Duodenal mucosa (tissue), 2 donors: ENCODE results near the gene CMTM3.

Source experiments
- H3K27ac ChIP-seq: one replicate; pipeline ENCODE4 v1.7.0; 2013; ENCODE audit warnings: low read depth, low read length
- H3K27me3 ChIP-seq, 2 donors: one replicate each; pipeline ENCODE4 v1.7.0; 2013; ENCODE audit warnings: low read length in 2 of 2, control low read depth in 1 of 2; ENCODE audit not compliant: insufficient read depth in 2 of 2, control insufficient read depth in 1 of 2
- H3K36me3 ChIP-seq, 2 donors: one replicate each; pipeline ENCODE4 v1.7.0; 2013; ENCODE audit warnings: low read length in 2 of 2, control low read depth in 1 of 2; ENCODE audit not compliant: insufficient read depth in 2 of 2, control insufficient read depth in 1 of 2
- H3K4me1 ChIP-seq, 2 donors: one replicate each; pipeline ENCODE4 v1.7.0; 2013; ENCODE audit warnings: low read length in 2 of 2, control low read depth in 1 of 2; ENCODE audit not compliant: insufficient read depth in 2 of 2, control insufficient read depth in 1 of 2
- H3K4me3 ChIP-seq, 2 donors: one replicate each; pipeline ENCODE4 v1.7.0; 2013; ENCODE audit warnings: low read length in 2 of 2, low read depth in 1 of 2
- H3K9ac ChIP-seq, 2 donors: one replicate each; pipeline ENCODE4 v1.7.0; 2013; ENCODE audit warnings: low read length in 2 of 2, low read depth in 1 of 2
- H3K9me3 ChIP-seq, 2 donors: one replicate each; pipeline ENCODE4 v1.7.0; 2013; ENCODE audit warnings: low read length in 2 of 2, control low read depth in 1 of 2; ENCODE audit not compliant: control insufficient read depth in 1 of 2

Gene CMTM3

GRCh38 chr16:66649636-66650205 is 45.2 kb downstream of the CMTM3 start:
- no peak overlapping the region for H3K27ac ChIP-seq
- no peaks in the 10 kb centered on the region for H3K9me3 ChIP-seq
- no peaks in the 10 kb centered on the region for H3K27me3 ChIP-seq
- no peak overlapping the region for H3K4me3 ChIP-seq
- H3K4me1 ChIP-seq, result peaks cover 10 to 14% of the 10 kb centered on the region in 2 donors
- H3K9ac ChIP-seq, result no peak overlapping the region
- H3K36me3 ChIP-seq, result no peaks in the 10 kb centered on the region

- H3K4me3 ChIP-seq, result peak overlapping the region in 1 of 2 donors; percentile 23
- no peaks in the 10 kb centered on the region for H3K9me3 ChIP-seq
- no peaks in the 10 kb centered on the region for H3K27me3 ChIP-seq
- H3K36me3 ChIP-seq, result no peaks in the 10 kb centered on the region
- no peak overlapping the region for H3K9ac ChIP-seq
- H3K27ac ChIP-seq, result no peak overlapping the region
- H3K4me1 ChIP-seq, result peaks cover 10 to 14% of the 10 kb centered on the region in 2 donors
Measured at GRCh38 chr16:66650707-66651473, 46.4 kb downstream of the CMTM3 start.

- peak overlapping the region in 1 of 2 donors; percentile 23 for H3K4me3 ChIP-seq
- H3K9me3 ChIP-seq, result no peaks in the 10 kb centered on the region
- no peaks in the 10 kb centered on the region for H3K36me3 ChIP-seq
- no peaks in the 10 kb centered on the region for H3K27me3 ChIP-seq
- H3K4me1 ChIP-seq, result peaks cover 10 to 14% of the 10 kb centered on the region in 2 donors
- no peak overlapping the region for H3K9ac ChIP-seq
- H3K27ac ChIP-seq, result no peak overlapping the region
Measured at GRCh38 chr16:66651474-66651765, 46.9 kb downstream of the CMTM3 start.

- peaks cover 10 to 14% of the 10 kb centered on the region in 2 donors for H3K4me1 ChIP-seq
- H3K9me3 ChIP-seq, result no peaks in the 10 kb centered on the region
- no peaks in the 10 kb centered on the region for H3K36me3 ChIP-seq
- no peak overlapping the region for H3K27ac ChIP-seq
- H3K27me3 ChIP-seq, result no peaks in the 10 kb centered on the region
- H3K9ac ChIP-seq, result no peak overlapping the region
- no peak overlapping the region for H3K4me3 ChIP-seq
Measured at GRCh38 chr16:66651965-66652364, 47.5 kb downstream of the CMTM3 start.

GRCh38 chr16:66652661-66653360 is 48.3 kb downstream of the CMTM3 start:
- no peaks in the 10 kb centered on the region for H3K27me3 ChIP-seq
- H3K4me1 ChIP-seq, result peaks cover 10 to 14% of the 10 kb centered on the region in 2 donors
- no peaks in the 10 kb centered on the region for H3K9me3 ChIP-seq
- H3K27ac ChIP-seq, result no peak overlapping the region
- H3K4me3 ChIP-seq, result no peak overlapping the region
- H3K9ac ChIP-seq, result no peak overlapping the region
- H3K36me3 ChIP-seq, result no peaks in the 10 kb centered on the region

GRCh38 chr16:66653581-66654350 is 49.3 kb downstream of the CMTM3 start:
- H3K4me1 ChIP-seq, result peaks cover 10 to 14% of the 10 kb centered on the region in 2 donors
- H3K4me3 ChIP-seq, result no peak overlapping the region
- H3K36me3 ChIP-seq, result no peaks in the 10 kb centered on the region
- H3K9ac ChIP-seq, result no peak overlapping the region
- H3K9me3 ChIP-seq, result no peaks in the 10 kb centered on the region
- no peak overlapping the region for H3K27ac ChIP-seq
- no peaks in the 10 kb centered on the region for H3K27me3 ChIP-seq

- Histone ChIP-seq H3K4me1 (peaks cover 4 to 9% of the 10 kb centered on the region in 2 donors), H3K9ac (no peak overlapping the region), H3K4me3 (no peak overlapping the region), H3K9me3 (no peaks in the 10 kb centered on the region), H3K36me3 (no peaks in the 10 kb centered on the region), H3K27ac (no peak overlapping the region), H3K27me3 (no peaks in the 10 kb centered on the region)
Measured at GRCh38 chr16:66656547-66656946, 52.0 kb downstream of the CMTM3 start.

GRCh38 chr16:66658143-66658859 is 53.8 kb downstream of the CMTM3 start:
- Histone ChIP-seq H3K9ac (no peak overlapping the region), H3K27me3 (no peaks in the 10 kb centered on the region), H3K36me3 (no peaks in the 10 kb centered on the region), H3K27ac (no peak overlapping the region), H3K4me1 (peaks cover 4 to 9% of the 10 kb centered on the region in 2 donors), H3K4me3 (no peak overlapping the region), H3K9me3 (no peaks in the 10 kb centered on the region)

GRCh38 chr16:66658860-66659190 is 54.3 kb downstream of the CMTM3 start:
- peaks cover 4 to 9% of the 10 kb centered on the region in 2 donors for H3K4me1 ChIP-seq
- H3K27ac ChIP-seq, result no peak overlapping the region
- H3K9me3 ChIP-seq, result no peaks in the 10 kb centered on the region
- H3K27me3 ChIP-seq, result no peaks in the 10 kb centered on the region
- no peak overlapping the region for H3K4me3 ChIP-seq
- H3K36me3 ChIP-seq, result no peaks in the 10 kb centered on the region
- no peak overlapping the region for H3K9ac ChIP-seq
